SH-SY5Y (cell line): ENCODE data around the gene TYSND1.

Experiments
- GATA2 ChIP-seq: IDR thresholded peaks from 2 replicates; pipeline ENCODE4 v1.6.1; 2011; ENCODE audit warnings: mild to moderate bottlenecking, low read depth, low read length
- GATA3 ChIP-seq: IDR thresholded peaks from 2 replicates; pipeline ENCODE4 v1.6.1; 2011; ENCODE audit warnings: low read depth, mild to moderate bottlenecking, low read length, moderate library complexity

DNA sequence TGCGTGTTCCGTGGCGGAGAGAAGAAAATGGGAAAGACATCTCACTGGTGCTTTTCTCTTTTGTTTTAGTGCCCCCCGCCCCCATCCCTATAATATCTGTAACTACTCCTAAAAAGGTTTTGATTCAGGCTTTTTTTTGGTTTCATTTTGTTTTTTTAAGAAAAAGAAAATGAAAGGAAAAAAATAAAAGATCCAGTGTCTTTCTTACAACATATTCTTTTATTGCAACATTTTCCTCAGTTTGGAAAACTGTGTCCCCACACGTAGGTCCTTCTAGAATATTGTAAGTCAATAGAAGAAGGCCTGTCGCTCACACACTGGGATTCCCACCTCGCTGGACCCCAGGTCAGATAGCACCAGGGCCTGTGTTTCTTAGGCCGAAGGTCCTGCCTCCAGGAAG is 34.4 kb downstream of the TYSND1 start:
- TF ChIP-seq GATA2 (no peak), GATA3 (no peak)
